BLaER1 (cell line): ENCODE measurements around the gene TNS1.
A peak's percentile ranks its signal among the peaks of the same experiment; 100 is the strongest.

Experiments
- H3K27ac ChIP-seq: shearing (Covaris generic); formaldehyde crosslinking; 2 replicates; pipeline ENCODE4 v1.8.1; 2022
- H3K27me3 ChIP-seq: shearing (Covaris generic); formaldehyde crosslinking; 2 replicates; pipeline ENCODE4 v1.8.1; 2022
- H3K36me3 ChIP-seq: shearing (Covaris generic); formaldehyde crosslinking; 2 replicates; pipeline ENCODE4 v1.8.1; 2022
- H3K4me1 ChIP-seq: shearing (Covaris generic); formaldehyde crosslinking; 2 replicates; pipeline ENCODE4 v1.8.1; 2022
- H3K4me2 ChIP-seq: shearing (Covaris generic); formaldehyde crosslinking; 2 replicates; pipeline ENCODE4 v1.8.1; 2022
- H3K4me3 ChIP-seq: shearing (Covaris generic); formaldehyde crosslinking; 2 replicates; pipeline ENCODE4 v1.8.1; 2022
- H3K9ac ChIP-seq: shearing (Covaris generic); formaldehyde crosslinking; 2 replicates; pipeline ENCODE4 v1.8.1; 2022
- H3K9me3 ChIP-seq: shearing (Covaris generic); formaldehyde crosslinking; 2 replicates; pipeline ENCODE4 v1.8.1; 2022
- H4K20me1 ChIP-seq: shearing (Covaris generic); formaldehyde crosslinking; 2 replicates; pipeline ENCODE4 v1.8.1; 2022
- Cebpa-rat ChIP-seq: shearing (Covaris generic); IDR thresholded peaks from 2 replicates; pipeline ENCODE4 v1.8.1; 2022

TNS1 gene

DNA sequence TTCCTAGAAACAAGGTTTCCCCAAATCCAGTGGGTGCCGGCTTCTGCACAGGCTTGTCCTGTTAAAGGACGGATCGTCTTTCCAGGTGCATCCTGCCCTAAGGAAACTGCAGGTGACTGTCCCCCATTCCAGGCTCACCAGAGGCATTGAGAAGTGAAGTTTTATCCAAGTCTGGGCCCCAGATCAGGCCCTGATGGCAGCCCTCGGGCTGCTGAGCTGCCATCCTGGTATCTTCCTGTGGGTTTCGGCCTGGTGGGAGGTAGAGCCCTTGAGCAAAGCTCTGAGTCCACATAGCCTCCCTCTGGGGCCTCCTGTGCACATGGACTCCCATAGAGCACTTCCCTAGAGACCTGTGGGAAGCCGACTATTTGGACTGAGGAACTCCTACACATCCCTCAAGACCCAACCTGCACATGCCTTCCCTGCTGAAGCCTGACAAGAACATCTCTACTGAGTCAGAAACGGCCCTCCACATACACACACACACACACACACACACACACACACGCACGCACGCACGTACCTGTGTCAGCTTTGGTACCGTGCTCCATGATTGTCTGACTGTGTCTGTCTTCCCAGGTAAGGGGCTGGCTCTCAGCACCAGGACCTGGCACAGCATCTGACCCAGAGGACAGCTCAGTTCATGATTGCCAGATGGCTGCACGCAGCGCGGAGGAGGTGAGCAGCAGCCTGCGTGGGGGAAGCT is 16.4 kb downstream of the TNS1 start:
- Histone ChIP-seq H3K4me2 (no peak overlapping the region), H4K20me1 (peaks cover 70% of the 10 kb centered on the region), H3K27me3 (no peaks in the 10 kb centered on the region), H3K27ac (no peak overlapping the region), H3K9me3 (peaks cover 4% of the 10 kb centered on the region; the same call in 1 of the 2 replicates), H3K9ac (no peak overlapping the region), H3K36me3 (peaks cover 91% of the 10 kb centered on the region), H3K4me3 (no peak overlapping the region), H3K4me1 (peaks cover 37% of the 10 kb centered on the region)
- TF ChIP-seq Cebpa-rat: no peak

GRCh38 chr2:217983276-217984233 is 19.2 kb downstream of the TNS1 start:
- H3K9me3 ChIP-seq: peaks cover 4% of the 10 kb centered on the region; the same call in 1 of the 2 replicates

GRCh38 chr2:217981971-217982370 is 20.8 kb downstream of the TNS1 start:
- H3K27me3 ChIP-seq: no peaks in the 10 kb centered on the region
- TF ChIP-seq Cebpa-rat: no peak
- H3K4me2 ChIP-seq: peak overlapping the region; percentile 59
- H4K20me1 ChIP-seq: peaks cover 61% of the 10 kb centered on the region
- H3K4me3 ChIP-seq: no peak overlapping the region
- peaks cover 91% of the 10 kb centered on the region for H3K36me3 ChIP-seq
- H3K9me3 ChIP-seq: peaks cover 4% of the 10 kb centered on the region; the same call in 1 of the 2 replicates
- H3K4me1 ChIP-seq: peaks cover 35% of the 10 kb centered on the region
- H3K9ac ChIP-seq: no peak overlapping the region
- no peak overlapping the region for H3K27ac ChIP-seq

More at GRCh38 chr2:217983276-217984233, 19.2 kb downstream of the TNS1 start:
- TF ChIP-seq Cebpa-rat: no peak
- Histone ChIP-seq H3K4me1 (peaks cover 42% of the 10 kb centered on the region), H3K9ac (no peak overlapping the region), H3K27me3 (no peaks in the 10 kb centered on the region), H3K36me3 (peaks cover 91% of the 10 kb centered on the region), H4K20me1 (peaks cover 77% of the 10 kb centered on the region), H3K27ac (no peak overlapping the region), H3K4me2 (no peak overlapping the region), H3K4me3 (no peak overlapping the region)

GRCh38 chr2:217981084-217981730 is 21.6 kb downstream of the TNS1 start:
- Histone ChIP-seq H3K27me3 (no peaks in the 10 kb centered on the region), H4K20me1 (peaks cover 58% of the 10 kb centered on the region), H3K9me3 (peaks cover 4% of the 10 kb centered on the region; the same call in 1 of the 2 replicates), H3K4me1 (peaks cover 27% of the 10 kb centered on the region), H3K4me3 (no peak overlapping the region), H3K27ac (peak overlapping the region; percentile 49; the same call in 1 of the 2 replicates), H3K36me3 (peaks cover 91% of the 10 kb centered on the region), H3K9ac (no peak overlapping the region), H3K4me2 (peak overlapping the region; percentile 59)
- no peak for TF ChIP-seq Cebpa-rat

GRCh38 chr2:217980591-217980990 is 22.2 kb downstream of the TNS1 start:
- H3K9me3 ChIP-seq: peaks cover 4% of the 10 kb centered on the region; the same call in 1 of the 2 replicates
- no peaks in the 10 kb centered on the region for H3K27me3 ChIP-seq
- peaks cover 91% of the 10 kb centered on the region for H3K36me3 ChIP-seq
- no peak overlapping the region for H3K4me3 ChIP-seq
- TF ChIP-seq Cebpa-rat: no peak
- H3K27ac ChIP-seq: no peak overlapping the region
- no peak overlapping the region for H3K9ac ChIP-seq
- H4K20me1 ChIP-seq: peaks cover 52% of the 10 kb centered on the region
- H3K4me2 ChIP-seq: no peak overlapping the region
- peaks cover 26% of the 10 kb centered on the region for H3K4me1 ChIP-seq

GRCh38 chr2:217980036-217980435 is 22.8 kb downstream of the TNS1 start:
- TF ChIP-seq Cebpa-rat: no peak
- Histone ChIP-seq H3K4me2 (no peak overlapping the region), H3K4me3 (no peak overlapping the region), H3K36me3 (peaks cover 94% of the 10 kb centered on the region), H3K9ac (no peak overlapping the region), H3K27ac (no peak overlapping the region), H3K27me3 (no peaks in the 10 kb centered on the region), H4K20me1 (peaks cover 54% of the 10 kb centered on the region), H3K9me3 (peaks cover 4% of the 10 kb centered on the region; the same call in 1 of the 2 replicates), H3K4me1 (peaks cover 26% of the 10 kb centered on the region)

- Histone ChIP-seq H3K27ac (no peak overlapping the region), H3K4me2 (no peak overlapping the region), H3K9me3 (peaks cover 4% of the 10 kb centered on the region; the same call in 1 of the 2 replicates), H3K4me3 (no peak overlapping the region), H3K27me3 (no peaks in the 10 kb centered on the region), H4K20me1 (peaks cover 59% of the 10 kb centered on the region), H3K9ac (no peak overlapping the region), H3K36me3 (peaks cover 95% of the 10 kb centered on the region), H3K4me1 (peaks cover 21% of the 10 kb centered on the region)
- TF ChIP-seq Cebpa-rat: no peak
Measured at GRCh38 chr2:217979151-217979811, 23.5 kb downstream of the TNS1 start.

DNA sequence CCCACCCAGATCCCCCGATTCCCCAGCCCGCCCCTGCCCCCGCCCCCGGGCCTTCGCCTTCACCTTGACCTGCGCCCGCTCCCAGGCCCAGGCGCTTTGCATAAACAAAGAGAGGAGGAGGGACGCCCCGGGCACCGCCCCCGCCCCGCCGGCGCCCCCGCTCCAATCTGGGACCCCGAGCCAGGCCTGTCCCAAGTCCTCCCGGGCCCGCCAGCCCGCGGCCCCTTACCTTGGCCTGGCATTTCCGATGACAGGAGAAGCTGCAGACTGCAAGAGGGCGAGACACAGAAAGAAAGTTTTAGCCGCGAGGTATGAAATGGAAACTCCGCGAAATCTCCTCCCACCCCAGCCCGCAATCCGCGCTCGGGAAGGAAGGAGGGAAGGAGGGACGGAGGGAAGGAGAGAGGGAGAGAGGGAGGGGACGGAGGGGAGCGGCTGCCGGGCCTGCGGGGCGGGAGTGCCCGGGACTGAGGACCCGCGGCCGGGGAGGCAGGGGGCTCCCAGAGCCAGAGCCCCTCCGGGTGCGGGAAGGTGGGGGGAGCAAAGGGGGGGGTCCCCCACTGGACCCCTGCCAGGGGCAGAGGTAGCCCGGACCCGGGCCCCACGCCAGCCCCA is 24.2 kb downstream of the TNS1 start:
- Histone ChIP-seq H3K36me3 (peaks cover 95% of the 10 kb centered on the region), H3K4me2 (no peak overlapping the region), H3K27ac (no peak overlapping the region)

More for the DNA sequence above, 24.2 kb downstream of the TNS1 start:
- no peak overlapping the region for H3K4me3 ChIP-seq
- TF ChIP-seq Cebpa-rat: no peak
- H4K20me1 ChIP-seq: peaks cover 60% of the 10 kb centered on the region
- H3K9me3 ChIP-seq: peaks cover 4% of the 10 kb centered on the region; the same call in 1 of the 2 replicates
- no peak overlapping the region for H3K9ac ChIP-seq
- H3K27me3 ChIP-seq: no peaks in the 10 kb centered on the region
- H3K4me1 ChIP-seq: peaks cover 17% of the 10 kb centered on the region
